Myocyte (in vitro differentiated cells): ENCODE measurements around the gene EEF1B2. TPM values are rescaled to one million over a fixed set of nuclear protein-coding genes. Genes with fewer than 3 reads are reported as not detected.

Experiments used
- total RNA-seq: library from RNA; depleted of rRNA; stranded (reverse); fragments of >200 nt; gene quantifications from 2 replicates; pipeline ENCODE4 v1.2.3, GENCODE V29; 2014

EEF1B2 gene
- total RNA-seq, 1 donor from 2014 or later: 319 TPM

Other genes with a start within 250 kb of the EEF1B2 start
- 6.2 and 6.4 TPM in 2 replicates for gene INO80D, start 73.7 kb upstream of the EEF1B2 start, total RNA-seq
- 223 and 265 TPM in 2 replicates for gene NDUFS1, start 451 bp upstream of the EEF1B2 start, total RNA-seq
- 23.4 and 30.1 TPM in 2 replicates for gene ZDBF2, start 114.8 kb downstream of the EEF1B2 start, total RNA-seq